NB4 (cell line): ENCODE results near the gene RASAL2.

Experiments
- MYC ChIP-seq: IDR thresholded peaks from 2 replicates; pipeline ENCODE4 v1.6.1; 2011; ENCODE audit warnings: low read depth, low read length
- TF ChIP-seq, protein P1 (sequence below): IDR thresholded peaks from one replicate; pipeline ENCODE4 v1.5.1; 2012; ENCODE audit warnings: low read depth, low read length

- TF ChIP-seq, protein P1, sequence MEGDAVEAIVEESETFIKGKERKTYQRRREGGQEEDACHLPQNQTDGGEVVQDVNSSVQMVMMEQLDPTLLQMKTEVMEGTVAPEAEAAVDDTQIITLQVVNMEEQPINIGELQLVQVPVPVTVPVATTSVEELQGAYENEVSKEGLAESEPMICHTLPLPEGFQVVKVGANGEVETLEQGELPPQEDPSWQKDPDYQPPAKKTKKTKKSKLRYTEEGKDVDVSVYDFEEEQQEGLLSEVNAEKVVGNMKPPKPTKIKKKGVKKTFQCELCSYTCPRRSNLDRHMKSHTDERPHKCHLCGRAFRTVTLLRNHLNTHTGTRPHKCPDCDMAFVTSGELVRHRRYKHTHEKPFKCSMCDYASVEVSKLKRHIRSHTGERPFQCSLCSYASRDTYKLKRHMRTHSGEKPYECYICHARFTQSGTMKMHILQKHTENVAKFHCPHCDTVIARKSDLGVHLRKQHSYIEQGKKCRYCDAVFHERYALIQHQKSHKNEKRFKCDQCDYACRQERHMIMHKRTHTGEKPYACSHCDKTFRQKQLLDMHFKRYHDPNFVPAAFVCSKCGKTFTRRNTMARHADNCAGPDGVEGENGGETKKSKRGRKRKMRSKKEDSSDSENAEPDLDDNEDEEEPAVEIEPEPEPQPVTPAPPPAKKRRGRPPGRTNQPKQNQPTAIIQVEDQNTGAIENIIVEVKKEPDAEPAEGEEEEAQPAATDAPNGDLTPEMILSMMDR = no peak
- no peak for TF ChIP-seq MYC
These were observed 409.9 kb downstream of the RASAL2 start for GRCh38 chr1:178503849-178504248.
